Type B pancreatic cell (in vitro differentiated cells): ENCODE data around the gene EPHB1. TPM values are rescaled to one million over a fixed set of nuclear protein-coding genes. Genes with fewer than 3 reads are reported as not detected.

Experiments
- DNase-seq: peaks from one replicate; pipeline ENCODE4 v3.0.0; 2021; ENCODE audit warnings: mixed read lengths; ENCODE audit not compliant: unreplicated experiment; ENCODE audit errors: extremely low spot score
- H3K27ac Mint-ChIP-seq: 2 replicates; pipeline ENCODE4 v1.8.0; 2021; ENCODE audit warnings: mild to moderate bottlenecking, mixed read lengths
- H3K27me3 Mint-ChIP-seq: 2 replicates; pipeline ENCODE4 v1.8.0; 2021; ENCODE audit warnings: mixed read lengths
- H3K36me3 Mint-ChIP-seq: 2 replicates; pipeline ENCODE4 v1.8.0; 2021; ENCODE audit warnings: mixed read lengths
- H3K4me1 Mint-ChIP-seq: one replicate; pipeline ENCODE4 v1.8.0; 2021; ENCODE audit warnings: mixed read lengths; ENCODE audit not compliant: unreplicated experiment
- H3K4me3 Mint-ChIP-seq: 2 replicates; pipeline ENCODE4 v1.8.0; 2021; ENCODE audit warnings: mild to moderate bottlenecking, mixed read lengths
- H3K9me3 Mint-ChIP-seq: 2 replicates; pipeline ENCODE4 v1.8.0; 2021; ENCODE audit warnings: mixed read lengths
- CTCF ChIP-seq: fragments of 200-600 bp; sonication (generic); conservative IDR thresholded peaks from 2 replicates; pipeline ENCODE4 v1.5.0; 2021; ENCODE audit warnings: antibody characterized with exemption, mild to moderate bottlenecking
- total RNA-seq: library from RNA; stranded (reverse); gene quantifications from 2 replicates; pipeline ENCODE4 v1.2.1, GENCODE V29; 2021; ENCODE audit warnings: low replicate concordance

The EPHB1 gene
- total RNA-seq, 1 donor from 2014 or later, result 9.1 TPM

GRCh38 chr3:134897391-134898141 is 102.5 kb downstream of the EPHB1 start:
- no peaks in the 10 kb centered on the region for H3K4me1 Mint-ChIP-seq
- H3K36me3 Mint-ChIP-seq, result no peaks in the 10 kb centered on the region
- no peak for TF ChIP-seq CTCF
- H3K27ac Mint-ChIP-seq, result no peak overlapping the region
- peaks cover 64% of the 10 kb centered on the region for H3K27me3 Mint-ChIP-seq
- DNase-seq, result no peak
- no peaks in the 10 kb centered on the region for H3K9me3 Mint-ChIP-seq
- H3K4me3 Mint-ChIP-seq, result no peak overlapping the region

- no peak for TF ChIP-seq CTCF
- Mint-ChIP-seq H3K27ac (no peak overlapping the region), H3K9me3 (no peaks in the 10 kb centered on the region), H3K4me3 (no peak overlapping the region), H3K36me3 (no peaks in the 10 kb centered on the region), H3K4me1 (no peaks in the 10 kb centered on the region), H3K27me3 (peaks cover 57% of the 10 kb centered on the region)
- no peak for DNase-seq
Measured at GRCh38 chr3:134898181-134898754, 103.2 kb downstream of the EPHB1 start.

- H3K27ac Mint-ChIP-seq, result no peak overlapping the region
- no peaks in the 10 kb centered on the region for H3K36me3 Mint-ChIP-seq
- no peak for TF ChIP-seq CTCF
- H3K27me3 Mint-ChIP-seq, result peaks cover 55% of the 10 kb centered on the region
- no peaks in the 10 kb centered on the region for H3K4me1 Mint-ChIP-seq
- H3K4me3 Mint-ChIP-seq, result no peak overlapping the region
- no peaks in the 10 kb centered on the region for H3K9me3 Mint-ChIP-seq
- no peak for DNase-seq
Measured at GRCh38 chr3:134899786-134900185, 104.7 kb downstream of the EPHB1 start.

GRCh38 chr3:134900482-134900881 is 105.4 kb downstream of the EPHB1 start:
- H3K4me3 Mint-ChIP-seq, result no peak overlapping the region
- no peak for TF ChIP-seq CTCF
- H3K27me3 Mint-ChIP-seq, result peaks cover 57% of the 10 kb centered on the region
- H3K27ac Mint-ChIP-seq, result no peak overlapping the region
- no peaks in the 10 kb centered on the region for H3K36me3 Mint-ChIP-seq
- no peak for DNase-seq
- no peaks in the 10 kb centered on the region for H3K4me1 Mint-ChIP-seq
- no peaks in the 10 kb centered on the region for H3K9me3 Mint-ChIP-seq

GRCh38 chr3:134901461-134901860 is 106.4 kb downstream of the EPHB1 start:
- no peak overlapping the region for H3K4me3 Mint-ChIP-seq
- H3K36me3 Mint-ChIP-seq, result no peaks in the 10 kb centered on the region
- H3K27ac Mint-ChIP-seq, result no peak overlapping the region
- H3K4me1 Mint-ChIP-seq, result no peaks in the 10 kb centered on the region
- no peak for DNase-seq
- no peaks in the 10 kb centered on the region for H3K9me3 Mint-ChIP-seq
- TF ChIP-seq CTCF, result no peak
- peaks cover 54% of the 10 kb centered on the region for H3K27me3 Mint-ChIP-seq
